ENCODE measurements around the gene CTSE. TPM values are rescaled to one million over a fixed set of nuclear protein-coding genes. Genes with fewer than 3 reads are reported as not detected.

Gene CTSE
- total RNA-seq, 1 donor from 2014 or later = not detected

GRCh38 chr1:206022766-206023165, 929 bp downstream of the CTSE start:
- DNase-seq (ENCODE audit: low spot score in 2 of 2, unreplicated experiment in 2 of 2) = peak in 1 of 2 experiments; percentile 25
- TF ChIP-seq CTCF (IDR thresholded peaks at IDR 0.05; ENCODE audit: unreplicated experiment) = no peak
- no peak overlapping the region for H3K27ac Mint-ChIP-seq
- H3K9me3 Mint-ChIP-seq = peaks cover 16% of the 10 kb centered on the region
- no peaks in the 10 kb centered on the region for H3K4me1 Mint-ChIP-seq
- H3K27me3 Mint-ChIP-seq (ENCODE audit: low read depth) = peaks cover 11% of the 10 kb centered on the region
- no peak overlapping the region for H3K4me3 Mint-ChIP-seq
- no peaks in the 10 kb centered on the region for H3K36me3 Mint-ChIP-seq

GRCh38 chr1:206021626-206022365, 1.9 kb downstream of the CTSE start:
- Mint-ChIP-seq H3K36me3 (no peaks in the 10 kb centered on the region), H3K27me3 (ENCODE audit: low read depth) (peaks cover 3% of the 10 kb centered on the region), H3K27ac (no peak overlapping the region), H3K4me1 (no peaks in the 10 kb centered on the region), H3K9me3 (peaks cover 13% of the 10 kb centered on the region), H3K4me3 (no peak overlapping the region)
- TF ChIP-seq CTCF (IDR thresholded peaks at IDR 0.05; ENCODE audit: unreplicated experiment) = no peak
- peak in 1 of 2 experiments; percentile 26 for DNase-seq (ENCODE audit: low spot score in 2 of 2, unreplicated experiment in 2 of 2)

GRCh38 chr1:206021008-206021625, 2.6 kb downstream of the CTSE start:
- peak in 1 of 2 experiments; percentile 25 for DNase-seq (ENCODE audit: low spot score in 2 of 2, unreplicated experiment in 2 of 2)
- no peaks in the 10 kb centered on the region for H3K36me3 Mint-ChIP-seq
- no peaks in the 10 kb centered on the region for H3K4me1 Mint-ChIP-seq
- peaks cover 3% of the 10 kb centered on the region for H3K27me3 Mint-ChIP-seq (ENCODE audit: low read depth)
- no peak overlapping the region for H3K4me3 Mint-ChIP-seq
- no peak overlapping the region for H3K27ac Mint-ChIP-seq
- TF ChIP-seq CTCF (IDR thresholded peaks at IDR 0.05; ENCODE audit: unreplicated experiment) = no peak
- H3K9me3 Mint-ChIP-seq = peaks cover 9% of the 10 kb centered on the region

GRCh38 chr1:206020393-206021007, 3.2 kb downstream of the CTSE start:
- TF ChIP-seq CTCF (IDR thresholded peaks at IDR 0.05; ENCODE audit: unreplicated experiment) = no peak
- Mint-ChIP-seq H3K36me3 (no peaks in the 10 kb centered on the region), H3K4me3 (no peak overlapping the region), H3K27me3 (ENCODE audit: low read depth) (peaks cover 3% of the 10 kb centered on the region), H3K27ac (no peak overlapping the region), H3K4me1 (no peaks in the 10 kb centered on the region), H3K9me3 (peaks cover 5% of the 10 kb centered on the region)
- peak in 1 of 2 experiments; percentile 10 for DNase-seq (ENCODE audit: low spot score in 2 of 2, unreplicated experiment in 2 of 2)

GRCh38 chr1:206015071-206015470, 8.6 kb downstream of the CTSE start:
- no peaks in the 10 kb centered on the region for H3K27me3 Mint-ChIP-seq (ENCODE audit: low read depth)
- H3K4me1 Mint-ChIP-seq = peaks cover under 1% of the 10 kb centered on the region
- H3K9me3 Mint-ChIP-seq = peaks cover 5% of the 10 kb centered on the region
- no peaks in the 10 kb centered on the region for H3K36me3 Mint-ChIP-seq
- DNase-seq (ENCODE audit: low spot score in 2 of 2, unreplicated experiment in 2 of 2) = no peak
- H3K27ac Mint-ChIP-seq = no peak overlapping the region
- H3K4me3 Mint-ChIP-seq = no peak overlapping the region
- no peak for TF ChIP-seq CTCF (IDR thresholded peaks at IDR 0.05; ENCODE audit: unreplicated experiment)
